Measurements from ENCODE around the gene CEACAM7. TPM values are rescaled to one million over a fixed set of nuclear protein-coding genes. Genes with fewer than 3 reads are reported as not detected.
"Not testable (repeated sequence)": the region's sequence is repeated elsewhere in the genome, so short reads cannot be mapped to it uniquely, and the experiment has no call there.

CEACAM7 gene
- total RNA-seq, 2 donors from 2014 or later = not detected

- peaks cover 13% of the 10 kb centered on the region for H3K27me3 ChIP-seq (replicated peaks; ENCODE audit: insufficient read depth)
- H3K4me1 ChIP-seq (replicated peaks) = no peaks in the 10 kb centered on the region
- no peaks in the 10 kb centered on the region for H3K36me3 ChIP-seq
- WGBS = 87% methylated on average over 8 of the region's 8 CpGs
- intact Hi-C loops (cut with DNase I) = no loop called here
- H3K9me3 ChIP-seq = no peaks in the 10 kb centered on the region
- no peak overlapping the region for H3K4me3 ChIP-seq
- no peak for TF ChIP-seq POLR2AphosphoS5 (IDR thresholded peaks at IDR 0.05)
- TF ChIP-seq POLR2A (IDR thresholded peaks at IDR 0.05) = no peak
- no peak for TF ChIP-seq CTCF (IDR thresholded peaks at IDR 0.05)
- no peak overlapping the region for H3K27ac ChIP-seq
- no peak for DNase-seq (ENCODE audit: low spot score)
Measured at GRCh38 chr19:41709951-41710645, 22.0 kb upstream of the CEACAM7 start.

- 90% methylated on average over 8 of the region's 8 CpGs for WGBS
- H3K36me3 ChIP-seq; H3K9me3 ChIP-seq; H3K4me3 ChIP-seq; H3K4me1 ChIP-seq (replicated peaks); intact Hi-C loops (cut with DNase I); H3K27ac ChIP-seq; DNase-seq (ENCODE audit: low spot score): not testable (repeated sequence)
- peaks cover 13% of the 10 kb centered on the region for H3K27me3 ChIP-seq (replicated peaks; ENCODE audit: insufficient read depth)
Measured at GRCh38 chr19:41709516-41709915, 21.4 kb upstream of the CEACAM7 start.

- Histone ChIP-seq H3K9me3 (no peaks in the 10 kb centered on the region), H3K27ac (no peak within 1 kb of the TSS), H3K36me3 (no peaks in the 10 kb centered on the region), H3K27me3 (replicated peaks; ENCODE audit: insufficient read depth) (peaks cover 13% of the 10 kb centered on the region), H3K4me1 (replicated peaks) (no peaks in the 10 kb centered on the region), H3K4me3 (no peak within 1 kb of the TSS)
- no peak for TF ChIP-seq CTCF (IDR thresholded peaks at IDR 0.05)
- no peak for TF ChIP-seq POLR2A (IDR thresholded peaks at IDR 0.05)
- TF ChIP-seq POLR2AphosphoS5 (IDR thresholded peaks at IDR 0.05) = no peak
- 34% methylated on average over 4 of the region's 4 CpGs for WGBS
- intact Hi-C loops (cut with DNase I) = no loop called here
- DNase-seq (ENCODE audit: low spot score) = no peak
Measured at GRCh38 chr19:41708481-41708880, 20.4 kb upstream of the CEACAM7 start, which contains the start of gene CEACAM5. CEACAM5 (plus strand) TSS chr19:41708626; CDS start chr19:41708732, 106 bp downstream.

- Histone ChIP-seq H3K27me3 (replicated peaks; ENCODE audit: insufficient read depth) (peaks cover 13% of the 10 kb centered on the region), H3K36me3 (no peaks in the 10 kb centered on the region), H3K27ac (no peak overlapping the region), H3K4me3 (no peak overlapping the region), H3K4me1 (replicated peaks) (no peaks in the 10 kb centered on the region), H3K9me3 (no peaks in the 10 kb centered on the region)
- TF ChIP-seq CTCF (IDR thresholded peaks at IDR 0.05) (no peak), POLR2A (IDR thresholded peaks at IDR 0.05) (no peak), POLR2AphosphoS5 (IDR thresholded peaks at IDR 0.05) (no peak)
- whole genome bisulfite sequencing = 86% methylated on average over 5 of the region's 5 CpGs
- intact Hi-C loops (cut with DNase I) = no loop called here
- no peak for DNase-seq (ENCODE audit: low spot score)
Measured at GRCh38 chr19:41707871-41708371, 19.9 kb upstream of the CEACAM7 start.

GRCh38 chr19:41707502-41707812 is 19.4 kb upstream of the CEACAM7 start:
- H3K4me1 ChIP-seq (replicated peaks) = no peaks in the 10 kb centered on the region
- H3K4me3 ChIP-seq = no peak overlapping the region
- DNase-seq (ENCODE audit: low spot score) = no peak
- H3K36me3 ChIP-seq = no peaks in the 10 kb centered on the region
- WGBS = 68% methylated on average over 5 of the region's 5 CpGs
- TF ChIP-seq POLR2A (IDR thresholded peaks at IDR 0.05) = no peak
- no peak for TF ChIP-seq POLR2AphosphoS5 (IDR thresholded peaks at IDR 0.05)
- no peak for TF ChIP-seq CTCF (IDR thresholded peaks at IDR 0.05)
- no peak overlapping the region for H3K27ac ChIP-seq
- intact Hi-C loops (cut with DNase I) = no loop called here
- H3K27me3 ChIP-seq (replicated peaks; ENCODE audit: insufficient read depth) = peaks cover 13% of the 10 kb centered on the region
- H3K9me3 ChIP-seq = no peaks in the 10 kb centered on the region
